T-helper 2 cell treated with Interferon-gamma antibody and Interleukin-4, amounts not matched to agents 5 μg/mL and 100 μg/mL, for 36 hours (primary cell): ENCODE measurements around the gene OLFML3.
"Not testable (repeated sequence)": the region's sequence is repeated elsewhere in the genome, so short reads cannot be mapped to it uniquely, and the experiment has no call there.

Experiments
- DNase-seq: peaks from one replicate; pipeline ENCODE4 v3.0.0; 2021; ENCODE audit warnings: low spot score
- H3K27ac Mint-ChIP-seq: one replicate; pipeline ENCODE4 v1.8.0; 2021; ENCODE audit warnings: mild to moderate bottlenecking, mixed read lengths
- H3K27me3 Mint-ChIP-seq: one replicate; pipeline ENCODE4 v1.8.0; 2021; ENCODE audit warnings: low read depth, mixed read lengths
- H3K36me3 Mint-ChIP-seq: one replicate; pipeline ENCODE4 v1.8.0; 2021; ENCODE audit warnings: low read depth, mixed read lengths
- H3K4me1 Mint-ChIP-seq: one replicate; pipeline ENCODE4 v1.8.0; 2021; ENCODE audit warnings: low read depth, mixed read lengths
- H3K4me3 Mint-ChIP-seq: one replicate; pipeline ENCODE4 v1.8.0; 2022; ENCODE audit warnings: mild to moderate bottlenecking, moderate library complexity, mixed read lengths
- H3K9me3 Mint-ChIP-seq: one replicate; pipeline ENCODE4 v1.8.0; 2021; ENCODE audit warnings: mixed read lengths

OLFML3 gene

DNA sequence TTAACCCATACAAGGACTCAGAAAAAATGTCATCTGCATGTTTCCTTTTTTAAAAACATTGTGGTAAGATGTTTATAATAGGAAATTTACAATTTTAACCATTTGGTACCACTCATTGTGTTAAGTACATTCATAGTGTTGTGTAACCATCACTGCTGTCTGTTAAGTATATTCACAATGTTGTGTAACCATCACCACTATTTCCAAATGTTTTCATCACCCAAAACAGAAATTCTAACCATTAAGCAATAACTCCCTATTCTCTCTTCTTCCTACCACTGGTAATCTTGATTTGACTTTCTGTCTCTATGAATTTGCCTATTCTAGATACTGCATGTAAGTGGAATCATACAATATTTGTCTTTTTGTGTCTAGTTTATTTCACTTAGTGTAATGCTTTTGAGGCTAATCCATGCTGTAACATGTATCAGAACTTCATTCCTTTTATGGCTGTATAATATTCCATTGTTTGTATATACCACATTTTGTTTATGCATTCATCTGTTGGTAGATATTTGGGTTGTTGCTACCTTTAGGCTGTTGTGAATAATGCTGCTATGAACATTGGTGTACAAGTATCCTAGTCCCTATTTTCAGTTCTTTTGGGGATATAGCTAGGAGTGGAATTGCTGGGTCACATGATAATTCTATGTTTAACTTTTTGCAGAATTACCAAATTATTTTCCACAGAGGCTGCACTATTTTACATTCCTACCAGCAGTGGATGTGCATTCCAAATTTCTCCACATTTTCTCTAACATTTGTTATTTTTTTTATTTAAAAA, 36.1 kb upstream of the OLFML3 start:
- Mint-ChIP-seq H3K27ac (no peak overlapping the region), H3K4me1 (peaks cover 67% of the 10 kb centered on the region), H3K27me3 (no peaks in the 10 kb centered on the region), H3K36me3 (peaks cover 47% of the 10 kb centered on the region), H3K9me3 (no peaks in the 10 kb centered on the region), H3K4me3 (no peak overlapping the region)
- DNase-seq, result no peak

DNA sequence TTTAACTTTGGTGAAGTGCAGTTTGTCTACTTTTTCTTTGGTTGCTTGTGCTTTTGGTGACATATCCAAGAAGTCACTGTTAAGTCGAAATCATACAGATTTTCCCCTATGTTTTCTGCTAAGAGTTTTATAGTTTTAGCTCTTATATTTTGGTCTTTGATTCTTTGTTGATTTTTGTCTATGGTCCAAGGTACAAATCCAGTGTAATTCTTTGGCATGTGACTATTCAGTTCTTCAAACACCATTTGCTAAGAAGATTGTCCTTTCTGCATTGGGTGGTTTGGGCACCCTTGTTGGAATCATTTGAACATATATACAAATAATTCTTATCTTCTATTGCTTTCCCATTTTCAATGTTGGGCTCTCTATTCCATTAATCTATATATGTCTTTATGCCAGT, 33.9 kb upstream of the OLFML3 start:
- no peak overlapping the region for H3K27ac Mint-ChIP-seq
- peaks cover 46% of the 10 kb centered on the region for H3K36me3 Mint-ChIP-seq
- peaks cover 58% of the 10 kb centered on the region for H3K4me1 Mint-ChIP-seq
- H3K4me3 Mint-ChIP-seq, result no peak overlapping the region
- H3K27me3 Mint-ChIP-seq, result no peaks in the 10 kb centered on the region
- no peaks in the 10 kb centered on the region for H3K9me3 Mint-ChIP-seq
- DNase-seq, result no peak

- peak overlapping the region; percentile 23 for H3K27ac Mint-ChIP-seq
Measured at GRCh38 chr1:113946112-113946511, 33.2 kb upstream of the OLFML3 start.

GRCh38 chr1:113946678-113947387, 32.4 kb upstream of the OLFML3 start:
- H3K27me3 Mint-ChIP-seq, result no peaks in the 10 kb centered on the region
- peak overlapping the region; percentile 82 for H3K27ac Mint-ChIP-seq
- H3K9me3 Mint-ChIP-seq, result no peaks in the 10 kb centered on the region
- peaks cover 52% of the 10 kb centered on the region for H3K4me1 Mint-ChIP-seq
- H3K36me3 Mint-ChIP-seq, result peaks cover 38% of the 10 kb centered on the region
- peak overlapping the region; percentile 72 for H3K4me3 Mint-ChIP-seq
- DNase-seq, result no peak

More at GRCh38 chr1:113946112-113946511, 33.2 kb upstream of the OLFML3 start:
- Mint-ChIP-seq H3K9me3 (no peaks in the 10 kb centered on the region), H3K36me3 (peaks cover 38% of the 10 kb centered on the region), H3K4me3 (peak overlapping the region; percentile 17), H3K4me1 (peaks cover 50% of the 10 kb centered on the region), H3K27me3 (no peaks in the 10 kb centered on the region)
- DNase-seq, result no peak

GRCh38 chr1:113947388-113948107, 31.7 kb upstream of the OLFML3 start:
- Mint-ChIP-seq H3K27ac (peak overlapping the region; percentile 82), H3K27me3 (no peaks in the 10 kb centered on the region), H3K36me3 (peaks cover 36% of the 10 kb centered on the region), H3K4me3 (peak overlapping the region; percentile 72), H3K4me1 (peaks cover 49% of the 10 kb centered on the region), H3K9me3 (no peaks in the 10 kb centered on the region)
- no peak for DNase-seq

DNA sequence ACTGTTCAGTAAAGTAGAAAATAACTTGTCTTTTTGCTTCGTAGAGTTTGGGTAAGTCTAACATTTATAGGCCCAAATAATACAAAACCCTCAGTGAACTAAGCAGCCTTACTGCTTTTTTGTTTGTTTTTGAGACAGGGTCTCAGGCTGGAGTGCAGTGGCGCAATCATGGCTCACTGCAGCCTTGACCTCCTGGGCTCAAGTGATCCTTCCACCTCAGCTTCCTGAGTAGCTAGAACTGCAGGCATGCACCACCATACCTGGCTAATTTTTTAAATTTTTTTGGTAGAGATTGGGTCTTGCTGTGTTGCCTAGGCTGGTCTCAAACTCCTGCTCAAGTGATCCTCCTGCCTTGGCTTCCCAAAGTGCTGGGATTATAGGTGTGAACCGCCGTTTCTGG, 31.1 kb upstream of the OLFML3 start:
- peak overlapping the region; percentile 71 for H3K27ac Mint-ChIP-seq
- not testable (repeated sequence) for H3K27me3 Mint-ChIP-seq, DNase-seq, H3K4me3 Mint-ChIP-seq, H3K9me3 Mint-ChIP-seq
- peaks cover 48% of the 10 kb centered on the region for H3K4me1 Mint-ChIP-seq
- peaks cover 35% of the 10 kb centered on the region for H3K36me3 Mint-ChIP-seq

GRCh38 chr1:113949007-113949406, 30.3 kb upstream of the OLFML3 start:
- Mint-ChIP-seq H3K27me3 (no peaks in the 10 kb centered on the region), H3K36me3 (peaks cover 33% of the 10 kb centered on the region), H3K4me3 (no peak overlapping the region), H3K4me1 (peaks cover 45% of the 10 kb centered on the region), H3K27ac (no peak overlapping the region), H3K9me3 (no peaks in the 10 kb centered on the region)
- no peak for DNase-seq

- no peak for DNase-seq
- Mint-ChIP-seq H3K36me3 (peaks cover 35% of the 10 kb centered on the region), H3K4me3 (no peak overlapping the region), H3K27me3 (no peaks in the 10 kb centered on the region), H3K9me3 (no peaks in the 10 kb centered on the region), H3K4me1 (peaks cover 45% of the 10 kb centered on the region), H3K27ac (no peak overlapping the region)
Measured at GRCh38 chr1:113950908-113951307, 28.4 kb upstream of the OLFML3 start.

- Mint-ChIP-seq H3K27me3 (no peaks in the 10 kb centered on the region), H3K4me1 (peaks cover 39% of the 10 kb centered on the region), H3K9me3 (no peaks in the 10 kb centered on the region), H3K4me3 (no peak overlapping the region), H3K36me3 (peaks cover 37% of the 10 kb centered on the region), H3K27ac (no peak overlapping the region)
- DNase-seq, result no peak
Measured at GRCh38 chr1:113951719-113952118, 27.6 kb upstream of the OLFML3 start.

DNA sequence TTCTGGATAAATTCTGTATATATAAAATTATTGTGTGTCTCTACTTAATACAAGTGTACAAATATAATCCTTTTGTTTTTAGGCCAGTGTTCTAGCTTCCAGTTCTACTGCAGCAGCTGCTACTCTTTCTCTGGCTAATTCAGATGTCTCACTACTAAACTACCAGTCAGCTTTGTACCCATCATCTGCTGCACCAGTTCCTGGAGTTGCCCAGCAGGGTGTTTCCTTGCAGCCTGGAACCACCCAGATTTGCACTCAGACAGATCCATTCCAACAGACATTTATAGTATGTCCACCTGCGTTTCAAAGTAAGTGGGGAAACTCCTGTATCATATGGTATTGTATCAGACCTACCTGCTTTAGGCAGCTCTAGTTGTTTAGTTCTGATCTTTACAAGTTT, 21.3 kb upstream of the OLFML3 start:
- no peak for DNase-seq
- Mint-ChIP-seq H3K27me3 (no peaks in the 10 kb centered on the region), H3K27ac (no peak overlapping the region), H3K36me3 (peaks cover 60% of the 10 kb centered on the region), H3K9me3 (no peaks in the 10 kb centered on the region), H3K4me3 (no peak overlapping the region), H3K4me1 (peaks cover 14% of the 10 kb centered on the region)

- H3K27me3 Mint-ChIP-seq, result no peaks in the 10 kb centered on the region
- no peak overlapping the region for H3K27ac Mint-ChIP-seq
- H3K4me1 Mint-ChIP-seq, result peaks cover 19% of the 10 kb centered on the region
- H3K9me3 Mint-ChIP-seq, result no peaks in the 10 kb centered on the region
- no peak for DNase-seq
- peaks cover 65% of the 10 kb centered on the region for H3K36me3 Mint-ChIP-seq
- no peak overlapping the region for H3K4me3 Mint-ChIP-seq
Measured at GRCh38 chr1:113958691-113959090, 20.6 kb upstream of the OLFML3 start.

DNA sequence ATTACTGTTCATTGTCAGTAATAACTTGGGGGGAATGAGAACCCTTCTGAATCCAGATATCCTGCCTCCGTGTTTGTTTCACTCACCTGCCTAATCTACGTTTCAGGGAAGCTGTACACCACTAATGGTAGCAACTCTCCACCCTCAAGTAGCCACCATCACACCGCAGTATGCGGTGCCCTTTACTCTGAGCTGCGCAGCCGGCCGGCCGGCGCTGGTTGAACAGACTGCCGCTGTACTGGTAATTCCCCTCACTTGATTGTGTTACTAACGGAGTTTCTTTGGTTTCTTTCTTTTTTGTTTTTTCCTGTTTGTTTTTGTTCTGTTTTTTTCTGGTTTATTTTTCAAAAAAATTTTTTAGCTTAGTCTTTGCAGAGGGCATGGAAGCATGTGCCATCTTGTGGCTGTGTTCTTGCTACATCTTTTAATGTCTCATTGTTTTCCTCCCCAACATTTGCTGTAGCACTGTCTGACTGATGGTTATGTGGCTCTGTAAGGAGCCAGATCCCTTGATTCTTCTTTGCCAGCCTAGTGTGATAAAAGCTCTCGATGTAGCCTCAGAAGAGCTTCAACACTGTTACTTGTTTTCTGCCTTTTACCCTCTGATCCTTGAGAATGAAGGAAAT, 15.9 kb upstream of the OLFML3 start:
- Mint-ChIP-seq H3K27me3 (no peaks in the 10 kb centered on the region), H3K27ac (peak overlapping the region; percentile 43), H3K36me3 (peaks cover 69% of the 10 kb centered on the region), H3K4me3 (no peak overlapping the region), H3K4me1 (peaks cover 6% of the 10 kb centered on the region), H3K9me3 (no peaks in the 10 kb centered on the region)
- DNase-seq, result no peak

DNA sequence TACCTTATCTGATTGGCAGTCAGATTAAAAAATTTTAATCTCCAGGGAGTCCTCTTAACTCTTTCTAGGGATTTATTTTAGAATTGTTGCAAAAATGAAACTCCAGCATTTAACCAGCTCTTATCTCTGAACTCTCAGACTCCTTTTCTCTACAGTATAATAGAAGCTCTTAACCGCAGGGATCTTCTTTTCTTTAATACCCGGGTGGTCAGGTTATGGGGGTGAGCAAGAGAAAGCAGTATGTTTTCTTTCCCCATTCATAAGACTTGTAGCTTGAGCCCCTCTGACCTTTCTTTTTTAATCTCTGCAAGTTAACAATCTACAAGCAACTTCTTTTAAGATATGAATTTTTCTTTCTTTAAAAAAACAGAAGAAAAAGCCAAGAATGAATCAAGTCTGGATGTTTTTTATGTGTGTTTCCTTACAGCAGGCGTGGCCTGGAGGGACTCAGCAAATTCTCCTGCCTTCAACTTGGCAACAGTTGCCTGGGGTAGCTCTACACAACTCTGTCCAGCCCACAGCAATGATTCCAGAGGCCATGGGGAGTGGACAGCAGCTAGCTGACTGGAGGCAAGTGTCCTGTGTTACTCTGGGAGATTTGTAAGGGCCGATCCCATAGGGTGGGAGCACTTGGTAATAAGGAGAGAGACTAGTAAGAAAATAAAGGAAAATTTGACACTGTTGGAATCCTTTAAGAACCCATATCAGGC, 13.4 kb upstream of the OLFML3 start:
- Mint-ChIP-seq H3K4me3 (no peak overlapping the region), H3K4me1 (peaks cover 6% of the 10 kb centered on the region), H3K27ac (no peak overlapping the region), H3K36me3 (peaks cover 72% of the 10 kb centered on the region), H3K9me3 (no peaks in the 10 kb centered on the region), H3K27me3 (no peaks in the 10 kb centered on the region)
- no peak for DNase-seq
